HG03342 (cell line): ENCODE measurements around the gene PTPRC.
"Not testable (repeated sequence)": the region's sequence is repeated elsewhere in the genome, so short reads cannot be mapped to it uniquely, and the experiment has no call there.

Experiments used
- ATAC-seq: cut with Tn5 transposase; IDR thresholded peaks from one replicate; pipeline ENCODE4 v1.9.1; 2021; ENCODE audit warnings: mild to moderate bottlenecking, moderate library complexity; ENCODE audit not compliant: unreplicated experiment

The PTPRC gene, protein sequence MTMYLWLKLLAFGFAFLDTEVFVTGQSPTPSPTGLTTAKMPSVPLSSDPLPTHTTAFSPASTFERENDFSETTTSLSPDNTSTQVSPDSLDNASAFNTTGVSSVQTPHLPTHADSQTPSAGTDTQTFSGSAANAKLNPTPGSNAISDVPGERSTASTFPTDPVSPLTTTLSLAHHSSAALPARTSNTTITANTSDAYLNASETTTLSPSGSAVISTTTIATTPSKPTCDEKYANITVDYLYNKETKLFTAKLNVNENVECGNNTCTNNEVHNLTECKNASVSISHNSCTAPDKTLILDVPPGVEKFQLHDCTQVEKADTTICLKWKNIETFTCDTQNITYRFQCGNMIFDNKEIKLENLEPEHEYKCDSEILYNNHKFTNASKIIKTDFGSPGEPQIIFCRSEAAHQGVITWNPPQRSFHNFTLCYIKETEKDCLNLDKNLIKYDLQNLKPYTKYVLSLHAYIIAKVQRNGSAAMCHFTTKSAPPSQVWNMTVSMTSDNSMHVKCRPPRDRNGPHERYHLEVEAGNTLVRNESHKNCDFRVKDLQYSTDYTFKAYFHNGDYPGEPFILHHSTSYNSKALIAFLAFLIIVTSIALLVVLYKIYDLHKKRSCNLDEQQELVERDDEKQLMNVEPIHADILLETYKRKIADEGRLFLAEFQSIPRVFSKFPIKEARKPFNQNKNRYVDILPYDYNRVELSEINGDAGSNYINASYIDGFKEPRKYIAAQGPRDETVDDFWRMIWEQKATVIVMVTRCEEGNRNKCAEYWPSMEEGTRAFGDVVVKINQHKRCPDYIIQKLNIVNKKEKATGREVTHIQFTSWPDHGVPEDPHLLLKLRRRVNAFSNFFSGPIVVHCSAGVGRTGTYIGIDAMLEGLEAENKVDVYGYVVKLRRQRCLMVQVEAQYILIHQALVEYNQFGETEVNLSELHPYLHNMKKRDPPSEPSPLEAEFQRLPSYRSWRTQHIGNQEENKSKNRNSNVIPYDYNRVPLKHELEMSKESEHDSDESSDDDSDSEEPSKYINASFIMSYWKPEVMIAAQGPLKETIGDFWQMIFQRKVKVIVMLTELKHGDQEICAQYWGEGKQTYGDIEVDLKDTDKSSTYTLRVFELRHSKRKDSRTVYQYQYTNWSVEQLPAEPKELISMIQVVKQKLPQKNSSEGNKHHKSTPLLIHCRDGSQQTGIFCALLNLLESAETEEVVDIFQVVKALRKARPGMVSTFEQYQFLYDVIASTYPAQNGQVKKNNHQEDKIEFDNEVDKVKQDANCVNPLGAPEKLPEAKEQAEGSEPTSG (N-terminal part only)

GRCh38 chr1:198638894-198639635, at the start of gene PTPRC:
TSS of gene PTPRC (plus strand) at chr1:198639040. CDS start at chr1:198639269, 229 bp downstream.
- peak; percentile 72 for ATAC-seq

DNA sequence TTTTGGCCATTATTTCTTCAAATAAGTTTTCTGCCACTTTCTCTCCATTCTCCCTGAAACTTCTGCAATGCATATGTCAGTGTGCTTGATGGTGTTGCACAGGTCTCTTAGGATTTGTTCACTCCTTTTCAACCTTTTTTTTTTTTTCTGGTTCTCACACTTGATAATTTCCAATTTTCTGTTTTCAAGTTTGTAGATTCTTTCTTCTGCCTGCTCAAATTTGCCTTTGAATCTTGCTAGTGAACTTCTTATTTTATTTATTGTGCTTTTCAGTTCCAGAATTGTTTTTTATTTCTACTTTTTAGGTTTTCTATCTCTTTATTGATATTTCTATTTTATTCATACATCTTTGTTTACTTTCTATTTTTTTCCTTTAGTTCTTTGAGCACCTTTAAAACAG, 48.4 kb upstream of the PTPRC start:
- no peak for ATAC-seq

DNA sequence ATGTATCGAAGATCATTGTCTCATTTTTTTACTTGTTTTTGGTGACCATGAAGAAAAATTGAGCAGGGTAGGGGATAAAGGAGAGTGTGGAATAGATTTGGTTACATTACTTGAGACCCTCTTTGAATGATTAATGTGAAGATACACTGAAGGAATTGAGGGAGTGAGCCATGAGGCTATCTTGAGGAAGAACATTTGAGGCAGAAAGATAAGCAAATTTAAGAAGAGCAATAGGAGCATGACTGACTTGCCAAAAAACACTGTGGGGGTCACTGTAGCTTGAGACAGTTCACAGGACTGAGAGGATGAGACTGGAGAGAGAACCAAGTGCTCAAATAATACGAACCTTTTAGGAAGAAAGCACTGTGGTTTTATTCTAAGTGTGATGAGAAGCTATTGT, 43.1 kb upstream of the PTPRC start:
- ATAC-seq = no peak

GRCh38 chr1:198597690-198598430, 41.0 kb upstream of the PTPRC start:
- ATAC-seq = peak; percentile 22

- ATAC-seq = peak; percentile 76
Observed at GRCh38 chr1:198598796-198599321, 40.0 kb upstream of the PTPRC start.

GRCh38 chr1:198599749-198600148, 39.1 kb upstream of the PTPRC start:
- ATAC-seq = no peak

DNA sequence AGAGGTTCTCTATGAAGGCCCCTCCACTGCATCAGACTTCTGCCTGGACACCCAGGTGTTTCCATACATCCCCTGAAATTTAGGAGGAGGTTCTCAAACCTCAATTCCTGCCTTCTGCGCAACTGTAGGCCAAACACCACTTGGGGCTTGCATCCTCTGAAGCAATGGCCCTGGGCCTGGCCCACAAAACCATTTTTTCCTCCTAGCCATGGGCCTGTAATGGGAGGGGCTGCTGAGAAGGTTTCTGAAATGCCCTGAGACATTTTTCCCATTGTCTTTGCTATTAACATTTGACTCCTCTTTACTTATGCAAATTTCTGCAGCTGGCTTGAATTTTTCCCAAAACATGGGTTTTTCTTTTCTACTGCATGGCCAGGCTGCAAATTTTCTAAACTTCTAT, 37.9 kb upstream of the PTPRC start:
- no peak for ATAC-seq

- ATAC-seq = not testable (repeated sequence)
Observed at GRCh38 chr1:198601310-198601709, 37.5 kb upstream of the PTPRC start.

DNA sequence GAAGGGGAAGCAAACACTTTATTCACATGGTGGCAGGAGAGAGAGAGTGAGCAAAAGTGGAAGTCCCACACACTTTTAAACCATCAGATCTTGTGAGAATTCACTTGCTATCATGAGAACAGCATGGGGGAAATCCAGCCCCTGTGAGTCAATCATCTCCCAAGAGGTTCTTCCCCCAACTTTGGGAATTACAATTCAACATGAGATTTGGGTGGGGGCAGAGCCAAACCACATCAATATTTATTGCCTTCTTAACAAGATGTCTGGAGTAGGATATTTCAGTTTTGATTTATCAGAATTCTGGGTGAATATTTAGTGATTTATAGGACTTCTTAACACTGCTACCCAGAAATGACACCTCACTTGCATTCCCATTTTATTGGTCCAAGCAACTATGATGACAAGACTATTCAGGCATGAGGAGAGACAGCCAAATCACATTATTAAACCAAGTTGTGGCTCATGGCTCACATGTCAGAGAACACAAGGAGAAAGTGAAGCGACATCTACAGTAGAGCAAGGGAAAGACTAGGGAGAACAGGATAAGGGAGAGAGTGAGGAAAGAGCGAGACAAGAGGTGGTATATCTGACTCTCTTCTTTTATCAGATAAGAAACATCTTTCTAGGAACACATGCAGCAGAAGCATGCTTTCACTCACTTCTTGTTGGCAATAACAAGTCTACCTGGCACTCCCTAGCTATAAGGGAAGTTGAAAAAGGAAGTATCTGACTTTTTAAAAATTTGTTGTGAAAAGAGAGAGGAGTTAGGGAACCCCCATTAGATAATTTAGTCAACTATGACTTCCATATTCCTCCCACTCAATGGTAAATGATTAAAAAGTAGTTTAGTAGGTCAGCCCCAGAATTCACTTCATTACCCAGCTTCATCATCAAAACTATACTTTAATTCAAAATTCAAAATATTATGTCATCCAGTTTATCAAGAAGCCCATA, 36.6 kb upstream of the PTPRC start:
- ATAC-seq = no peak

- ATAC-seq = no peak
Observed at GRCh38 chr1:198604975-198605374, 33.9 kb upstream of the PTPRC start.

DNA sequence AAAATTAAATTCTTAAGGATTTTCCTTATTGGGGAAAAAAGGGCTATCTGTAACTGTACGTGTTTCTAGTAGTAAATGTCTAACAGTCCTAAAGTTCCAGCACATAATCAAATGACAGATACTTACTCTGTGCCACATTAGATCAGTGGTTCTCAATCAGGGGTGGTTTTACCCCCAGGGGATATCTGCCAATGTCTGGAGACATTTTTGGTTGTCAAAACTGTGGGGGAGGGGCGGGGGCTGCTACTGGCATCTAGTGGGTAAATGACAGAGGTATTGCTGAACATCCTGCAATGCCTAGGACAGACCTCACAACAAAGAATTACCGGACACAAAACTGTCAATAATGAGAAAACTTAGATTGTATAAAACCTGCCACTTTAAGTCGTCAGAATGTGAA, 33.4 kb upstream of the PTPRC start:
- ATAC-seq = no peak

GRCh38 chr1:198606020-198606438, 32.8 kb upstream of the PTPRC start:
- no peak for ATAC-seq

DNA sequence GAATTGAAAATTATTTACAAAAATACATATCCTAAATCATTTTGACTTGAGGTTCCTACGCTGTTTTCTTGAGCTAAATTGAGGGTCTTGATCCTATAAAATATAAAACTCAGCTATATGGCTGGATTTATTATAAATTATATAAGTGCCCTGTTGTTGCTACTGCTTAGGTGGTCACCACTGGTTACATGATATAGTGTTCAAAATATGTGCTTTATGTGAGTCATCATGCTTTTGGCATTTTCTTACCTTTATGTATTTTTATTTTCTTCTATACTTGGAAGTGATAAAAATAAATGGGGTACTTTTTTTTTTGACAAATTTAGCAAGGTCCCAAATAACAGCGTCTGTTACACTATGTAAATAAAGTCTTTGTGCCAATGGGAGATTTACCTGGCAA, 31.1 kb upstream of the PTPRC start:
- ATAC-seq = no peak

DNA sequence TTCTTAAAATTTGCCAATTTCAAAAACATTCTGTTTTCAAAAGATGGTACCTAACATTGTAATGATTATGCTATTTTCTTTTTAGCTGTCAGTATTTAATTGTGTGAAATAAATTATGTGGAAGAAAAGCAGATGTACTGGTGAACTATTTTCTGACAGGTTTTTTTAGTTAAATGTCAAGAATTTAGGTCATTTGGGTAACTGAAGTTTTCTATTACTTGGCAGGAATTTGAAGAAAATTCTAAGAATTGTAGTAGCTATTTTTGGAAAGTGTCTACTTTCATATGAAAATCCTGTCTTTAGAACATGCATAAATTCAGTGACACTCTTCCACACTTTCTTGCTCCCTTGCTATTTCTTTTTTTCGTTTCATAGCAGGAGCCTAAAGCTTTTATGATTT, 28.5 kb upstream of the PTPRC start:
- no peak for ATAC-seq

- ATAC-seq = no peak
Observed at GRCh38 chr1:198611219-198611618, 27.6 kb upstream of the PTPRC start.

DNA sequence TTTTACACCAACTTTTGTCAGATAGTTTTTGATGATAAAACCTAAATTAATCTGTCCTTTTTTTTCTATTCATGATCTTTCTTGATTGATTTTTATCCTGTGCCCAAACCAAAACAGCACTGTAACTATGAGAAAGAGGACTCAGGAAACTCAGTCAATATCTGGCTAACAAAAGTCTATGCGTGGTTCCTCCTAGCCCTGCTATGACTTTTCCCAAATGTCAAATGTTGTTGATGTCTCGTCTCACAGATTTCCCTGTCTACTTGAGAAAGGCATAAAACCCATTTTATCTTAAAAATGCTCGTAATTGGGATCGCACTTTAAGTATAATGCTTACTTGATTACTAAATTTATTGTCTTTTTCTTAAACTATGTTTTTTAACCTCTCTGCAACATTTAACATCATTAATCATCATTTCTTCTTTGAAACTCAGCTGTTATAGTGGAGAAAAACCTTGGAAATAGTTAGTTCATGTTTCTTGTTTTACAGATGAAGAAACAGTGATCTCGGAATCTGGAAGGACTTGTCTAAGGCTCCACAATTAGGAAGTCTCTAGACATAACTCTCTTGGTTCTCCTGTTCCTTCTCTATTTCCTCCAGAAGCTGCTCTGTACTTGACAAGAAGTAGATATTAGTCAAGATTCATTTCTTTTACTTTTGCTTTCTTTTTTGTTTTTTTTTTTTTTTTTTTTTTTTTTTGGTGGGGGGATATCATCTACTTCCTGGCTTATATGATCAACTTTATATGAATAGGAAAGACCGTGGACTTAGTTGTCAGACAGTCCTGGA, 26.2 kb upstream of the PTPRC start:
- ATAC-seq = peak; percentile 68

- ATAC-seq = no peak
Observed at GRCh38 chr1:198617406-198617805, 21.4 kb upstream of the PTPRC start.
